WTC11 (cell line): ENCODE data around the gene SETMAR.

Experiments
- JUN ChIP-seq: sonication (generic); formaldehyde crosslinking; IDR thresholded peaks from 2 replicates; pipeline ENCODE4 v1.8.0; 2023; ENCODE audit warnings: mild to moderate bottlenecking, missing genetic modification reagents
- MXD4 ChIP-seq: fragments of 250-450 bp; sonication (Bioruptor Pico); IDR thresholded peaks from 2 replicates; pipeline ENCODE4 v1.8.0; 2021; ENCODE audit warnings: mild to moderate bottlenecking, moderate library complexity, borderline replicate concordance
- NFATC4 ChIP-seq: fragments of 250-450 bp; sonication (Bioruptor Pico); IDR thresholded peaks from 2 replicates; pipeline ENCODE4 v1.9.0; 2021; ENCODE audit warnings: mild to moderate bottlenecking

DNA sequence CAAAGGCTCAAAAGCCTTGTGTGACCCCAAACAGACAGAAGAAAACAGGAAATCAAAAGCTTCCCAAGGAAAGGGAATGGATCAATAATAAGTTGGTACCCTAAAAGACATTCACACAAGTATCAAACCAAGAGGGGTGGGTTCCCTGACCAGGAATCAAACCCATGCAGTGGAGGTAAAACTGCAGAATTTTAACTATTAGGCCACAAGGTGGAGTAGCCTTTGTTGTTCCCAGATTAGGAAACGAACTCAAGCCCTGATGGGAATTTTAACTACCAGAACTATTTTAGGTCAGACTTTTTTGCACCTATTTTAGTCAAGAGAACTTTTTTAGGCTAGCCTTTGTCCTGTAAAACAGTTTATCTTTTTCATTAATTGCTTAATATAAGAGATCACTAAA lies 31.4 kb downstream of the SETMAR start:
- TF ChIP-seq JUN (CRISPR knock-in tag) (no peak), NFATC4 (CRISPR knock-in tag) (no peak), MXD4 (CRISPR knock-in tag) (no peak)
